PC-9 (cell line): ENCODE measurements around the gene CPO.

Experiments used
- CTCF ChIP-seq: fragments of 200-600 bp; sonication (generic); conservative IDR thresholded peaks from 2 replicates; pipeline ENCODE4 v1.6.1; 2017; ENCODE audit warnings: mixed run types, antibody characterized with exemption, mild to moderate bottlenecking, moderate library complexity
- EZH2 ChIP-seq: fragments of 200-600 bp; sonication (generic); IDR thresholded peaks from 2 replicates; pipeline ENCODE4 v1.8.0; 2017; ENCODE audit warnings: antibody characterized with exemption, low read depth

- TF ChIP-seq CTCF (no peak), EZH2 (no peak)
These were observed 47.6 kb downstream of the CPO start for GRCh38 chr2:206986943-206987342.
